Ascending aorta (tissue), 2 donors: ENCODE results near the gene CTDP1. TPM values are rescaled to one million over a fixed set of nuclear protein-coding genes. Genes with fewer than 3 reads are reported as not detected.

ENCODE experiments used
- DNase-seq, 2 donors: peaks; one replicate each; pipeline ENCODE4 v3.0.0-alpha.2; 2019; ENCODE audit warnings: low spot score in 2 of 2
- H3K27ac ChIP-seq, 2 donors: fragments of 200-600 bp; sonication (generic); one replicate each; pipeline ENCODE4 v1.5.1; 2016 to 2017; ENCODE audit warnings: mild to moderate bottlenecking in 1 of 2
- H3K27me3 ChIP-seq: fragments of 200-600 bp; sonication (generic); one replicate; pipeline ENCODE4 v1.5.1; 2017
- H3K36me3 ChIP-seq, 2 donors: fragments of 200-600 bp; sonication (generic); one replicate each; pipeline ENCODE4 v1.5.1; 2016
- H3K4me1 ChIP-seq, 2 donors: fragments of 200-600 bp; sonication (generic); one replicate each; pipeline ENCODE4 v1.5.1; 2016 to 2017; ENCODE audit warnings: mild to moderate bottlenecking in 1 of 2
- H3K4me3 ChIP-seq, 2 donors: fragments of 200-600 bp; sonication (generic); one replicate each; pipeline ENCODE4 v1.5.1; 2016 to 2017; ENCODE audit warnings: mild to moderate bottlenecking in 1 of 2
- H3K9me3 ChIP-seq, 2 donors: fragments of 200-600 bp; sonication (generic); one replicate each; pipeline ENCODE4 v1.5.1; 2016
- intact Hi-C: fragments of 100-400 bp; cut with DNase I; formaldehyde crosslinking; loops from one replicate; pipeline ENCODE4 v1.15.1; 2023
- total RNA-seq: library from RNA; depleted of rRNA; stranded (reverse); fragments of >200 nt; gene quantifications from one replicate; pipeline ENCODE4 v1.1.0, GENCODE V29; 2016
- TF ChIP-seq, protein P1 (sequence below), 3 experiments: fragments of 200-600 bp in 2 of 3; fragments of 450-650 bp in 1 of 3; sonication (generic) in 2 of 3; IDR thresholded peaks; one replicate each; pipeline ENCODE4 v1.5.1; 2016 to 2019; ENCODE audit warnings: antibody characterized with exemption in 3 of 3, mild to moderate bottlenecking in 1 of 3, moderate library complexity in 1 of 3

Gene CTDP1
- total RNA-seq, 1 donor from 2014 or later: 31.7 TPM

DNA sequence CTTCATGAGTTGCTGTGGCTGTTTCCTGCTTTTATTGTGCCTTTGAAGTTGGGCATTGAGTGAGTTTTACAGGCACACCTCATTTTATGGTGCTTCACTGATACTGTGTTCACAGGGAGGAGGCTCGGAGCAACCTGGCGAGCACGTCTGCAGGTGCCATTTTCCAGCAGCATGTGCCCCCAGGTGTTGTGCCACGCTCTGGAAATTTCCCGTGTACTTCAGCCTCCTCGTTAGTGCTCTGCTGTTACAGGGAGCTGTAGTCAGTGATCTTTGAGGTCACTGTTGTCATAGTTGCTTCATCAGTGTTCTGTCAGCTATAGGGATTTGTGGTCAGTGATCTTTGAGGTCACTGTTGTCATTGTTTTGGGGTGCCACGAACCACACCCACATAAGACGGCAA lies 20.1 kb downstream of the CTDP1 start:
- H3K36me3 ChIP-seq: peaks cover 65 to 72% of the 10 kb centered on the region in 2 donors
- H3K27me3 ChIP-seq: no peaks in the 10 kb centered on the region
- H3K27ac ChIP-seq: no peak overlapping the region
- no peak for DNase-seq
- H3K4me1 ChIP-seq: no peaks in the 10 kb centered on the region
- TF ChIP-seq, protein P1, sequence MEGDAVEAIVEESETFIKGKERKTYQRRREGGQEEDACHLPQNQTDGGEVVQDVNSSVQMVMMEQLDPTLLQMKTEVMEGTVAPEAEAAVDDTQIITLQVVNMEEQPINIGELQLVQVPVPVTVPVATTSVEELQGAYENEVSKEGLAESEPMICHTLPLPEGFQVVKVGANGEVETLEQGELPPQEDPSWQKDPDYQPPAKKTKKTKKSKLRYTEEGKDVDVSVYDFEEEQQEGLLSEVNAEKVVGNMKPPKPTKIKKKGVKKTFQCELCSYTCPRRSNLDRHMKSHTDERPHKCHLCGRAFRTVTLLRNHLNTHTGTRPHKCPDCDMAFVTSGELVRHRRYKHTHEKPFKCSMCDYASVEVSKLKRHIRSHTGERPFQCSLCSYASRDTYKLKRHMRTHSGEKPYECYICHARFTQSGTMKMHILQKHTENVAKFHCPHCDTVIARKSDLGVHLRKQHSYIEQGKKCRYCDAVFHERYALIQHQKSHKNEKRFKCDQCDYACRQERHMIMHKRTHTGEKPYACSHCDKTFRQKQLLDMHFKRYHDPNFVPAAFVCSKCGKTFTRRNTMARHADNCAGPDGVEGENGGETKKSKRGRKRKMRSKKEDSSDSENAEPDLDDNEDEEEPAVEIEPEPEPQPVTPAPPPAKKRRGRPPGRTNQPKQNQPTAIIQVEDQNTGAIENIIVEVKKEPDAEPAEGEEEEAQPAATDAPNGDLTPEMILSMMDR (IDR thresholded peaks at IDR 0.05): no peak
- no peak overlapping the region for H3K4me3 ChIP-seq
- intact Hi-C loops: no loop called here
- H3K9me3 ChIP-seq: peaks cover 0 to 4% of the 10 kb centered on the region in 2 donors

DNA sequence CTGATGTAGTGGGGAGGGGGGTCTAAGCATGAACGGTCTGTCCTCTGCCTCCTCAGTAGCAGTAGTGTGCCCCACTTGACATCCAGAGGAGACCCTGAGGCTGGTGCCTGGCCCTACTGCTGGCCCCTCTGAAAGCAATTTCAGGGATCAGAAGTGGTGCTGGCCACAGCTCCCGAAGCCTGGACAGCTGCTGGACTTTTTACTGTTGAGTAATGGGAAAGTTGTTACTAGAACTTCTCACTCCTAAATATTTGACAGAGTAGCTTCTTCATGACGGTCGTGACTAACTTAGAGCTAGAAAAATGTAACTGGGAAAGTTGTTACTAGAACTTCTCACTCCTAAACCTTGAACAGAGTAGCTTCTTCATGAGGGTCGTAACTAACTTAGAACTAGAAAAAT lies 23.3 kb downstream of the CTDP1 start:
- intact Hi-C loops: no loop called here
- Histone ChIP-seq H3K9me3 (peaks cover 0 to 4% of the 10 kb centered on the region in 2 donors), H3K4me3 (no peak overlapping the region), H3K4me1 (no peaks in the 10 kb centered on the region), H3K27me3 (no peaks in the 10 kb centered on the region), H3K36me3 (peaks cover 52 to 75% of the 10 kb centered on the region in 2 donors), H3K27ac (no peak overlapping the region)
- TF ChIP-seq, protein P1 (IDR thresholded peaks at IDR 0.05): no peak
- DNase-seq: no peak

DNA sequence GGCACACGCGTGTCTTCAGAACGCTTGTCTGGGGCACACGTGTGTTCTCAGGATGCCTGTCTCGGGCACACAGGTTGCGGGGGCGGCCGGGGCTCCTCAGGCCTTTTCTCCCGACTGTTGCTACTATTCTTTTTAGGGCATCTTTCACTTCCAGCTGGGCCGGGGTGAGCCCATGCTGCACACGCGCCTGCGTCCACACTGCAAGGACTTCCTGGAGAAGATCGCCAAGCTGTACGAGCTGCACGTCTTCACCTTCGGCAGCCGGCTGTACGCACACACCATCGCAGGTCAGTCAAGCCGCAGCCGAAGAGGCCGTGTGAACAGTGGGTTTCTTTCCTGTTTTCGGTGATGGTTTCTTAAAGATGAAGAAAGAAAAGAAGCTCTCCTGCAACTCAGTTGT lies 25.0 kb downstream of the CTDP1 start:
- no peaks in the 10 kb centered on the region for H3K27me3 ChIP-seq
- H3K4me1 ChIP-seq: no peaks in the 10 kb centered on the region
- H3K9me3 ChIP-seq: peaks cover 0 to 4% of the 10 kb centered on the region in 2 donors
- H3K4me3 ChIP-seq: no peak overlapping the region
- DNase-seq: no peak
- H3K36me3 ChIP-seq: peaks cover 37 to 68% of the 10 kb centered on the region in 2 donors
- intact Hi-C loops: no loop called here
- H3K27ac ChIP-seq: no peak overlapping the region
- TF ChIP-seq, protein P1 (IDR thresholded peaks at IDR 0.05): no peak

DNA sequence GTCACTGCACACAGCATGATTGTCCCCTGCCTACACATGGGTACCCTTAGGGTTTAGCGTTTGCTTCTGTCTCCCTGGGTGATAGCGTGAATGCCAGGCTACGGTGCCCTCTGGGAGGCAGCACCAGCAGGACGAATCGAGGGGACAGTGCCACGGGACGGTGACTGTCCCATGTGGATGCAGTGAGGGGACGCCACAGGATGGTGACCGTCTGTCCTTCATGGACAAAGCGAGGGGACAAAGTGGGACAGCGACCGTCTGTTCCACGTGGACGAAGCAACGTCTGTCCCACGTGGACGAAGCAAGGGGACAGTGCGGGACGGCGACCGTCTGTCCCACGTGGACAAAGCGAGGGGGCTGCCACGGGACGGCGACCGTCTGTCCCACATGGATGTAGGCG lies 25.7 kb downstream of the CTDP1 start:
- Histone ChIP-seq H3K27me3 (no peaks in the 10 kb centered on the region), H3K4me3 (no peak overlapping the region), H3K9me3 (peaks cover 0 to 4% of the 10 kb centered on the region in 2 donors), H3K27ac (no peak overlapping the region), H3K36me3 (peaks cover 30 to 68% of the 10 kb centered on the region in 2 donors), H3K4me1 (no peaks in the 10 kb centered on the region)
- DNase-seq: no peak
- intact Hi-C loops: no loop called here
- TF ChIP-seq, protein P1 (IDR thresholded peaks at IDR 0.05): no peak

DNA sequence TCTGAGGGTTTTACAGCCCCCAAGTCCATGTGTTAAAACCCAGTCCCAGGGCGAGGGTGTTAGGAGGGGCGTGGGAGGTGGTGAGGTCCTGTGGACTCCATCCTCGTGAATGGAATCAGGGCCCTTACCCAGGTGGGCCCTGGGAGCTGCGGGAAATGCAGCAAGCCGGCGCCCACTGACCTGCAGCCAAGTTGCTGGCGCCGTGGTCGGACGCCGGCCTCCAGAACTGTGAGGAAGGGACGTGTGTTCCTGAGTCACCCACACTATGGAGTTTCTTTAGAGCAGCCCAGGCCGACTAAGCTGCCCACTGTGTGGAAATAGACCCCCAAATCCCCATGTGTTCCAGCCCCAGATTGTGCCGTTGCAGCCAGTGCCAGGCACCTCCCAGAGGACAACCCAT lies 26.4 kb downstream of the CTDP1 start:
- TF ChIP-seq, protein P1 (IDR thresholded peaks at IDR 0.05): no peak
- Histone ChIP-seq H3K27me3 (no peaks in the 10 kb centered on the region), H3K36me3 (peaks cover 30 to 63% of the 10 kb centered on the region in 2 donors), H3K4me3 (no peak overlapping the region), H3K27ac (no peak overlapping the region), H3K4me1 (no peaks in the 10 kb centered on the region), H3K9me3 (no peaks in the 10 kb centered on the region)
- intact Hi-C loops: no loop called here
- DNase-seq: no peak

DNA sequence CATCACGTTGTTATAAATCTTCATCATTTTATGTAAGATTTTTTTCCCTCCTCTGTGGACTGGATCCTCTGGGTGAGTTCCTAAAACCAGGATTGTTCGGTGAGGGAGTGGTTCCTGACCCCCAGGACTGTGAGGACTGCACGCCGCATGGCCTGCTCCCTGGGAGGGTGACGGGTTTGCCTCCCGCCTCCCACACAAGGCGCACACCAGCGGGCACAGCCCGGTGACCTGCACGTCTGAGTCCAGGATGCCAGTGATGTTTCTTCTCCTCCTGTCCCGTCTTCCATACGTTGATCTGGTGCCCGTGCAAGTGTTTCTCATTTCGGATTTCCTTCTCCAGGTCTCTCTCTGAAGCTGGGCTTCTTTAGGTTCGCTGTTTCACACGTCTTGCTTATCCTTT lies 27.1 kb downstream of the CTDP1 start:
- Histone ChIP-seq H3K27me3 (no peaks in the 10 kb centered on the region), H3K4me3 (no peak overlapping the region), H3K27ac (no peak overlapping the region), H3K4me1 (no peaks in the 10 kb centered on the region), H3K36me3 (peaks cover 33 to 68% of the 10 kb centered on the region in 2 donors), H3K9me3 (no peaks in the 10 kb centered on the region)
- DNase-seq: no peak
- intact Hi-C loops: no loop called here
- TF ChIP-seq, protein P1 (IDR thresholded peaks at IDR 0.05): no peak
